GM19193 (cell line): ENCODE measurements around the gene NCK2.

Experiments
- POLR2A ChIP-seq: IDR thresholded peaks from 4 replicates; pipeline ENCODE4 v1.6.1; 2011; ENCODE audit not compliant: insufficient read depth, insufficient read length; ENCODE audit errors: extremely low read depth

The NCK2 gene

GRCh38 chr2:105744909-105745853, at the start of gene NCK2:
Gene NCK2, plus strand, starts transcription at chr2:105744912. Its CDS starts 110,152 bp downstream, at chr2:105855064.
- TF ChIP-seq POLR2A: no peak

GRCh38 chr2:105697781-105698449, 46.8 kb upstream of the NCK2 start:
- no peak for TF ChIP-seq POLR2A

GRCh38 chr2:105698820-105699219, 45.9 kb upstream of the NCK2 start:
- no peak for TF ChIP-seq POLR2A

- TF ChIP-seq POLR2A: no peak
Measured at GRCh38 chr2:105701042-105701441, 43.7 kb upstream of the NCK2 start.

- no peak for TF ChIP-seq POLR2A
Measured at GRCh38 chr2:105708697-105709096, 36.0 kb upstream of the NCK2 start.

- no peak for TF ChIP-seq POLR2A
Measured at GRCh38 chr2:105711394-105711793, 33.3 kb upstream of the NCK2 start.

- TF ChIP-seq POLR2A: no peak
Measured at GRCh38 chr2:105712166-105712915, 32.4 kb upstream of the NCK2 start.

- no peak for TF ChIP-seq POLR2A
Measured at GRCh38 chr2:105712981-105713596, 31.6 kb upstream of the NCK2 start.

GRCh38 chr2:105714141-105714540, 30.6 kb upstream of the NCK2 start:
- no peak for TF ChIP-seq POLR2A

- no peak for TF ChIP-seq POLR2A
Measured at GRCh38 chr2:105718846-105719481, 25.7 kb upstream of the NCK2 start.

- TF ChIP-seq POLR2A: no peak
Measured at GRCh38 chr2:105721991-105722511, 22.7 kb upstream of the NCK2 start.

- TF ChIP-seq POLR2A: no peak
Measured at GRCh38 chr2:105722726-105723297, 21.9 kb upstream of the NCK2 start.

GRCh38 chr2:105723431-105723830, 21.3 kb upstream of the NCK2 start:
- TF ChIP-seq POLR2A: no peak

- no peak for TF ChIP-seq POLR2A
Measured at GRCh38 chr2:105725388-105725787, 19.3 kb upstream of the NCK2 start.

GRCh38 chr2:105730170-105730569, 14.5 kb upstream of the NCK2 start:
- no peak for TF ChIP-seq POLR2A

GRCh38 chr2:105731511-105731910, 13.2 kb upstream of the NCK2 start:
- TF ChIP-seq POLR2A: no peak
